Activated T-helper 1 cell treated with anti-CD3 and anti-CD28 coated beads, Interleukin-2, amount 50 U/mL, for 16 hours (primary cell): ENCODE measurements around the gene UQCC3.
A peak's percentile ranks its signal among the peaks of the same experiment; 100 is the strongest.
"Not testable (repeated sequence)": the region's sequence is repeated elsewhere in the genome, so short reads cannot be mapped to it uniquely, and the experiment has no call there.

ENCODE experiments used
- DNase-seq, 2 donors: peaks; one replicate each; pipeline ENCODE4 v3.0.0-alpha.2; 2020; ENCODE audit warnings: low read depth in 1 of 2, low spot score in 1 of 2

UQCC3 gene

GRCh38 chr11:62671608-62672389 is at the start of gene UQCC3, which contains the start of gene LBHD1:
Gene UQCC3, plus strand, starts transcription at chr11:62671673. Its CDS starts 73 bp downstream, at chr11:62671746.
Gene LBHD1, minus strand, starts transcription at chr11:62672267. Its CDS starts 2,236 bp downstream, at chr11:62670031.
- DNase-seq, result peak; percentile 49 to 52

- DNase-seq, result no peak
These were observed 48.9 kb upstream of the UQCC3 start for GRCh38 chr11:62622476-62623089.

- no peak for DNase-seq
These were observed 43.8 kb upstream of the UQCC3 start for GRCh38 chr11:62627713-62628112.

GRCh38 chr11:62632492-62632891 is 39.0 kb upstream of the UQCC3 start:
- no peak for DNase-seq

GRCh38 chr11:62644220-62644619 is 27.3 kb upstream of the UQCC3 start:
- DNase-seq, result no peak

GRCh38 chr11:62645671-62645945 is 25.9 kb upstream of the UQCC3 start:
- no peak for DNase-seq

GRCh38 chr11:62645946-62646824 is 25.3 kb upstream of the UQCC3 start, which contains the start of gene GANAB:
Gene GANAB, minus strand, starts transcription at chr11:62646613. Its CDS starts 14 bp downstream, at chr11:62646599.
- DNase-seq, result peak; percentile 98 to 99

GRCh38 chr11:62646825-62647608 is 24.5 kb upstream of the UQCC3 start:
- DNase-seq, result no peak

- DNase-seq, result no peak
These were observed 23.9 kb upstream of the UQCC3 start for GRCh38 chr11:62647609-62648005.

- DNase-seq, result no peak
These were observed 23.1 kb upstream of the UQCC3 start for GRCh38 chr11:62648185-62648966.

GRCh38 chr11:62648967-62649364 is 22.5 kb upstream of the UQCC3 start:
- DNase-seq, result no peak

GRCh38 chr11:62649486-62649885 is 22.0 kb upstream of the UQCC3 start:
- no peak for DNase-seq

- DNase-seq, result not testable (repeated sequence)
These were observed 21.2 kb upstream of the UQCC3 start for GRCh38 chr11:62650283-62650682.

GRCh38 chr11:62652161-62653006 is 19.1 kb upstream of the UQCC3 start:
- DNase-seq, result no peak

GRCh38 chr11:62654297-62654696 is 17.2 kb upstream of the UQCC3 start:
- DNase-seq, result no peak

GRCh38 chr11:62656796-62657429 is 14.6 kb upstream of the UQCC3 start:
- DNase-seq, result no peak

- peak in 1 of 2 donors; percentile 30 for DNase-seq
These were observed 6.9 kb upstream of the UQCC3 start for GRCh38 chr11:62664405-62665074.

GRCh38 chr11:62665075-62665598 is 6.3 kb upstream of the UQCC3 start, which contains the start of the genes C11orf98 and CSKMT:
Gene C11orf98, minus strand, starts transcription at chr11:62665210. Its CDS starts 41 bp downstream, at chr11:62665169.
Gene CSKMT, plus strand, starts transcription at chr11:62665312. Its CDS starts 568 bp downstream, at chr11:62665880.
- peak; percentile 91 to 94 for DNase-seq
